K562 (cell line): Measurements from ENCODE around the gene SH3BP5. TPM values are rescaled to one million over a fixed set of nuclear protein-coding genes. Genes with fewer than 3 reads are reported as not detected.

Experiments
- CTCF ChIP-seq, 3 experiments: IDR thresholded peaks in 2 of 3; conservative IDR thresholded peaks in 1 of 3; 2 replicates each; pipeline ENCODE4 v1.5.1; 2011 to 2012; ENCODE audit warnings: low read length in 3 of 3, mild to moderate bottlenecking in 3 of 3, control low read depth in 2 of 3, improper control_type of control experiment in 1 of 3, inconsistent platforms in 1 of 3, low read depth in 1 of 3, mixed read lengths in 1 of 3, moderate library complexity in 1 of 3; ENCODE audit not compliant: insufficient read depth in 2 of 3
- DACH1 ChIP-seq: fragments of 450-650 bp; IDR thresholded peaks from 2 replicates; pipeline ENCODE4 v1.6.1; 2018; ENCODE audit not compliant: partially characterized antibody
- GMEB1 ChIP-seq: fragments of 250-450 bp; sonication (Bioruptor Pico); IDR thresholded peaks from 2 replicates; pipeline ENCODE4 v1.4.0; 2020; ENCODE audit warnings: mild to moderate bottlenecking
- MBD2 ChIP-seq: sonication (generic); IDR thresholded peaks from 2 replicates; pipeline ENCODE4 v1.6.1; 2016; ENCODE audit warnings: low read depth, borderline replicate concordance
- PBX2 ChIP-seq, 2 experiments: IDR thresholded peaks in 1 of 2; conservative IDR thresholded peaks in 1 of 2; 2 replicates each; pipeline ENCODE4 v1.6.1; 2016; ENCODE audit warnings: low read depth in 2 of 2, mild to moderate bottlenecking in 1 of 2, missing compliant biosample characterization in 1 of 2, missing genetic modification characterization in 1 of 2, moderate library complexity in 1 of 2
- SMAD1 ChIP-seq: fragments of 150-350 bp; IDR thresholded peaks from 2 replicates; pipeline ENCODE4 v1.6.1; 2014; ENCODE audit warnings: low read length, low read depth; ENCODE audit not compliant: partially characterized antibody
- ZNF584 ChIP-seq: fragments of 200-800 bp; sonication (Bioruptor generic); IDR thresholded peaks from 2 replicates; pipeline ENCODE4 v1.6.1; 2016; ENCODE audit warnings: low read depth, mild to moderate bottlenecking, missing genetic modification characterization, missing compliant biosample characterization
- ZNF639 ChIP-seq, 2 experiments: fragments of 200-800 bp in 1 of 2; sonication (Bioruptor generic) in 1 of 2; sonication (generic) in 1 of 2; formaldehyde crosslinking in 1 of 2; IDR thresholded peaks in 1 of 2; conservative IDR thresholded peaks in 1 of 2; 2 replicates each; pipeline versions ENCODE4 v1.5.0 to v1.6.1; 2016 to 2020; ENCODE audit warnings: missing compliant biosample characterization in 1 of 2, missing genetic modification characterization in 1 of 2, missing genetic modification reagents in 1 of 2
- polyA plus RNA-seq, 8 experiments: library from polyadenylated mRNA; depleted of rRNA in 4 of 8; stranded (reverse) in 5 of 8; unstranded in 3 of 8; fragments of >200 nt; fragmentation: Nextera tagmentation in 2 of 8; fragmentation: Illumina TruSeq in 1 of 8; extraction: Ambion mirVana in 2 of 8; extraction: Trizol in 1 of 8; gene quantifications; 2 replicates each; pipeline versions ENCODE4 v1.2.1 to v1.2.3, GENCODE V29; 2011 to 2014; ENCODE audit warnings: inconsistent platforms in 1 of 8, missing spikeins in 1 of 8
- total RNA-seq, 7 experiments: library from RNA; depleted of rRNA in 6 of 7; stranded (reverse); fragments of >200 nt in 6 of 7; fragmentation: Illumina TruSeq in 2 of 7; extraction: Trizol in 2 of 7; gene quantifications; 2 replicates each; pipeline versions ENCODE4 v1.2.1 to v1.2.3, GENCODE V29; 2011 to 2021; ENCODE audit warnings: low replicate concordance in 1 of 7

SH3BP5 gene
- total and polyA plus RNA-seq, 9 of the 15 experiments (the other 6 are each of a cell fraction or from before 2014, with no cell fraction given) = 2.9 to 29.0 (median 14.9) TPM

- TF ChIP-seq PBX2 (CRISPR knock-in tag; IDR thresholded peaks at IDR 0.05; ENCODE audit: low read depth) = no peak
- peak; percentile 79 for TF ChIP-seq PBX2 (tag; conservative IDR thresholded peaks at IDR 0.05; ENCODE audit: low read depth)
- TF ChIP-seq GMEB1 (CRISPR knock-in tag) = no peak
- TF ChIP-seq SMAD1 = no peak
- TF ChIP-seq MBD2 = no peak
- no peak for TF ChIP-seq DACH1
- TF ChIP-seq ZNF639 (CRISPR knock-in tag; conservative IDR thresholded peaks at IDR 0.05 in 1 of 2, IDR thresholded peaks at IDR 0.05 in 1 of 2) = peak in 1 of 2 experiments; percentile 42; a peak in 1 of 4 replicates
- TF ChIP-seq CTCF (IDR thresholded peaks at IDR 0.05 in 2 of 3, conservative IDR thresholded peaks at IDR 0.05 in 1 of 3; ENCODE audit: insufficient read depth in 2 of 3, low read depth in 1 of 3, low read length in 3 of 3) = no peak
- TF ChIP-seq ZNF584 (CRISPR knock-in tag) = 0 out of 2 replicates have a peak, but pooled peaks have one; percentile 31
These were observed 39.4 kb downstream of the SH3BP5 start (continued) for GRCh38 chr3:15292765-15293522.
